ENCODE data around the gene NAALADL1.
"Not testable (repeated sequence)": the region's sequence is repeated elsewhere in the genome, so short reads cannot be mapped to it uniquely, and the experiment has no call there.

Gene NAALADL1

DNA sequence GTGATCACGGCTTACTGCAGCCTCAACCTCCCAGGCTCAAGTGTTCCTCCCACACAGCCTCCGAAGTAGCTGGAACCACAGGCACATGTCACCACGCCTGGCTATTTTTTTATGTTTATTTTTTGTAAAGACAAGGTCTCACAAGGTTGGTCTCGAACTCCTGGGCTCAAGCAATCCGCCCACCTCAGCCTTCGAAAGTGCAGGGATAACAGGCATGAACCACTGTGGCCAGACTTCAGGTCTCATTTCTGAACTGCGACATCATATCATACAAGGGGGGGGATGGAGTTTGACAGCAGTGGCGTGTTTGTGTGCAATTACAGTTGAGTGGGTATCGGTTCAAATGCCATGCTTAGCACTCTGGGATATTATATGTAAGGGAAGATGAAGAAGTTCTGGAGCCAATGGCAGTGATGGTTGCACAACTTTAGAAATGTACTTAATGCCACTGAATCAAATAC lies 6.9 kb downstream of the NAALADL1 start:
- no peak for DNase-seq (ENCODE audit: low read depth)

DNA sequence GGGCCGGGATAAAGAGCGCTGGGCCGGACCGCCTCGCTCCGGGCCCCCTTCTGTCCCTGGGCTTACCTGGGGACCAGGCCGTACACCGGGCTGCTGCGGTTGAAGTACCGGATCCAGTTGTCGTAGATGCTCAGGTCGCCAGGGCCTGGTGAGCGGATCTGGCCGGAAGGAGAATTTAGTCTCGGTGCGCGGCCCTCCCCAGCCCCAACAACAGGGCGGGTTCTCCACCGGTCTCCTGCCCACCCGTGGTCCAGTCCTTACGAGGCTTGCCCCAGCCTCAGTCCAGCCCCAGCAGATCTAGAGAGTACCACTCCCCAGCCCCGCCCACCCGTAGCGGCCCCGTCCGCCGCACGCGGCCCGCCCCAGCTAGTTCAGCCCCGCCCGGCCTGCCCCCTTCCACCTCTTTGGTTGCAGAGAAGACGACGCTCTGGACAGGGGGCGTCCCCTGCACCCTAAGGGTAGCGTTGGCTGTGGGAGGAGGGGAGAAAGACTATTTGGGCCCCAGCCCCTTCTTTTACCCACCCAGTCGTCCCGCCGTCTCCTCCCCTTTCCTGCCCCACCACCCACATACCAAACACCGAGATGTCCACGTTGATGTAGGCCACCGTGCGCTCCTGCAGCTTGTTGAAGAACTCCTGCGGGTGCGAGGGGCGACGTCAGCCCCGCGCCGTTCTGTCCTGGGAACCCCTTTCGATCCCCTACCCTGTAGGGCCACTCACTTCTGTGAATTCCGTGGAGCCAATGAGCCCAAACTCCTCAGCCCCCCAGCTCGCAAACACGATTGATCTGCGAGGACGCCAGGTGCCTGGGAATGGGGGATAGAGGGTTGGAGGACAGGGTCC lies 10.6 kb downstream of the NAALADL1 start:
- DNase-seq (ENCODE audit: low read depth) = no peak

DNA sequence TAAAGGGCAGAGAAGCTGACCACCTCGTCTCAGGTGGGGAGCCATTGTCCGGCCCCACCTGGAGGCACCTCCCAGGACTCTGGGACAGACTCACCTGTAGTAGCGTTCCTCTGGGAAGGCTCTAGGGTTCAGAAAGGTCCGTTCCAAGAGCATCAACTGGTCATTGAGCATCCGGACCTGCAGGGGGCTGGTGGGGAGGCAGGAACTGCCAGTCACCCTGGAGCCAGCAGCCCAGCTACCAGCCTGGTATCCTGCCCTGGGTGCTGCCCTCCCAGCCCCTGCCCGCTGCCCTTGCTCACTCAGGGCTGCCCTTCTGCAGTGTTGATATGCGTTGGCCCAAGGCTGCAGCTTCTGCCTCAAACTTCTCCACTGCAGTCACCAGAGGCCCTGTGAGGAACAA lies 12.6 kb downstream of the NAALADL1 start:
- DNase-seq (ENCODE audit: low read depth) = no peak

DNA sequence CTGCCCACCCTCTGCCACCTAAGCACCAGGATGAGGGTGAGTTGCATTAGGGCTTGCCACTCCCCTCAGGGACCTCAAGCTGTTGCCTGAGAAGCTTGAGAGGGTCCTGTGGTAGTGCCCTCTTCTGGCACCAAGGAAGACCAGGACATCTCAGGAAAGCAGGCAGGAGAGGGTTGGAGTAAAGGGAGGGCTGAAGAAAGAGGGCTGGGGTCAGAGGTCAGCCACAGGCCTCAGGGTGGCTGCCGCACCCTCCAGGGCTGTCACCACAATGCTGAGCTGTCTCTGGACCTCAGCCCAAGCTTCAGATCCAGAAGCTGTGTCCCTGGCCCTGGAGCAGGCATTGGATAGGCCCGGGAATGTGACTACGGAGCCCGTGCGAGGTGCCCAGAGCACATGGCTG lies 13.3 kb downstream of the NAALADL1 start:
- DNase-seq (ENCODE audit: low read depth) = no peak

DNA sequence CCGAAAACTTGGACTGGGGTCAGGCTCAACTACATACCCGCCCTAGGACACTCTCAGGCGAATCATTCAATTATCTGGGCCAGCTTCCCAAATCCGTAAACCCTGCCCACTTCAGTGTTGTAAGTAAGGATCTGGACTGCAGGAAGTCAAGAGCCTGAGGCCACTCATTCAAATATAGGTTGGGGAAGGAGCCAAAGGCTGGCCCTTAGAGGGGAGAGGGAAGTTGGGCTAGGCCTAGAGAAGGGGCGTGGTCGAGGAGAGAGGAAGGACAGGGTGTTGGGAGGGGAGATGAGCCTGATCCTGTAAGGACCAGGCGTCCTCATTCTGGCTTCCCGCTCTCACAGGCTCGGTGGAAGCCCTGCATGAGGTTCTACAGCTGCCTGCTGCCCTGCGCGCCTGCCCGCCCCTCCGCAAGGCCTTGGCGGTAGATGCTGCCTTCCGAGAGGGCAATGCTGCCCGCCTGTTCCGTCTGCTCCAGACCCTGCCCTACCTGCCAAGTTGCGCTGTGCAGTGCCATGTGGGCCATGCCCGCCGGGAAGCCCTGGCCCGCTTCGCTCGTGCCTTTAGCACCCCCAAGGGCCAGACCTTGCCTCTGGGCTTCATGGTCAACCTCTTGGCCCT lies 14.4 kb downstream of the NAALADL1 start:
- DNase-seq (ENCODE audit: low read depth) = no peak

DNA sequence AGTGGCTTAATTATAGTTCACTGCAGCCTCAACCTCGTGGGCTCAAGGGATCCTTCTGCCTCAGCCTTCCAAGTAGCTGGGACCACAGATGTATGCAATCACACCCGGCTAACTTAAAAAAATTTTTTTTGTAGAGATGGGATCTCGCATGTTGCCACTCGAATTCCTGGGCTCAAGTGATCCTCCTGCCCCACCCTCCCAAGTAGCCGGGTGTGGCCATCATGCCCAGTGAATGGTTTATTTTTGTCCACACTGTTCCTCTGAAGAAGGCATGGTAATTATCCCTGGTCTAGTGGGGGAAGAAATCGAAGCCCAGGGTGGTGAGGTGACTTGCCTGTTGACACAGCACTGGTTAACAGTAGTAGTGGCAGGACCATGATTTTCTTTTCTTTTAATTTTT lies 15.5 kb downstream of the NAALADL1 start:
- DNase-seq (ENCODE audit: low read depth) = no peak

DNA sequence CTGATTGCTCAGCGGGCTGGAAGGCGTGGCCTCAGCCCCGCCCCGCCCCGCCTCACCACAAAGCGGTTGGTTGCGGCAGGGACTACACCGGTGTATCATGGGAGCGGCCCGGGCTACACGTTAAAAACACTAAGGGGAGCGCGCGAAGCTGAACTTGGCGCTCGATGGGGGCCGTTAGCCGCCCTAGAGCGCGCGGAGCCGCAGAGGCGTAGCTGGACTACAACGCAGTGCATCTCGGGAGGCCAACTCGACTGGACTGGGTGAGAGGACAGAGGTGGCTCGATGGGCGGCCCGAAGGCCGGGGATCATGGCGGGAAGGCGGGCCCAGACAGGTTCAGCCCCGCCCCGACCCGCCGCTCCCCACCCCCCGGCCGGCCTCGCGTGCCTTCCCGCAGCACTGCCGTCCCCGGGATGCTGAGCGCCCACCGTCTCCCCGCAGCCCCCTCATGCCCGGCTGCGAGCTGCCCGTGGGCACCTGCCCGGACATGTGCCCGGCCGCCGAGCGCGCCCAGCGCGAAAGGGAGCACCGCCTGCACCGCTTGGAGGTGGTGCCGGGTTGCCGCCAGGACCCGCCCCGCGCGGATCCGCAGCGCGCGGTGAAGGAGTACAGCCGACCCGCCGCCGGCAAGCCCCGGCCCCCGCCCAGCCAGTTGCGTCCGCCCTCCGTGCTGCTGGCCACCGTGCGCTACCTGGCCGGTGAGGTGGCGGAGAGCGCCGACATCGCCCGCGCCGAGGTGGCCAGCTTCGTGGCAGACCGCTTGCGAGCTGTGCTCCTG lies 17.3 kb downstream of the NAALADL1 start, which contains the start of gene SAC3D1:
Gene SAC3D1 (plus strand): TSS at position 364 of the 776 bp plus-strand sequence. CDS start 83 bp downstream, at position 447.
- DNase-seq (ENCODE audit: low read depth) = peak; percentile 72

DNA sequence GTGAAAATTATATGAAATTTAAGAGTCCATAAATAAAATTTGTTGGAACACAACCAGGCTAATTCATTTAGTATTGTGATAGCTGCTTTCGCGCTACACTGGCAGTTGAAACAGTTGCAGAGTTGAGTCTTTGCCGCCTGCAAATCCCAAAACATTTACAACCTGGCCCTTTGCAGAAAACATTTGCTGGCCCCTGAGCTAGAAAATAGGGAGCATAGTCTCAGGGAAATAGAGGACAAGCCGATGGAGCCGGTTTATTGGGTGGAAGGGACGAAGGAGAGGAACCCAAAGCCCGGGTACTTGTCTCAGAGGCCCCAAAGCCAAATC lies 17.9 kb downstream of the NAALADL1 start:
- no peak for DNase-seq (ENCODE audit: low read depth)

DNA sequence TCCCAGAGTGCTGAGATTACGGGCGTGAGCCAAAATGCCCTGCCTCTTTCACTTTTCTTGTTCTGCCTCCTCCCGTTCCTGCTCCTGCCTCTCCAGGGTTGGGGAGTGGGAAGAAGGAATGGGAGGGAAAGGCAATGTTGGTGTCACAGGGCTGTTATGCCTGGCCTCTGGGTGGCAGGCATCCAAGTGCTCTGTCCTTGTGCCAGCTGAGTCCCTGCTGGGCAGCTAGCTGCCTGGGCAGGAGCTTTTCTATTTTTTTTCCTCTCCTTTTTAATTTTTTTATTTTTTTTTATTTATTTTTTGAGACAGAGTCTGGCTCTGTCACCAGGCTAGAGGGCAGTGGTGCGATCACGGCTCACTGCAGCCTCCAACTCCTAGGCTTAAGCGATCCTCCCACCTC lies 21.4 kb downstream of the NAALADL1 start:
- no peak for DNase-seq (ENCODE audit: low read depth)

DNA sequence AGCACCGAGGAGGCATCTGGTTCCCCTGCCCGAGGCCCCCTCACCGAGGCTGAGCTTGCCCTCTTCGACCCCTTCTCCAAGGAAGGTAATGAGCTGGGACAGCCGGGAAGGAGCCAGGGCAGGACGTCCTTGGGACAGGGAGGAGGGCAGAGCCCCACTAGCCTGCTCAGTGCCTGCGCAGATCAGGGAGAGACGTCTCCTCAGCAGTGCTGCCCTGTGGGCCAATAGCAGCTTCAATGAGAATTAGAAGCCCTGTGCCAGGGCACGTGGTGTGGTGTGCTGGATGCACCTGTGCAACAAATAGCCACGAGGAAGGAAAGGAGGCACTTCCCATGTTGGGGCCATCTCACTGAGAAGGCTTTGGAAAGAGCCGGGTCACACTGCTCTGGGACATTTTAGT lies 22.8 kb downstream of the NAALADL1 start:
- no peak for DNase-seq (ENCODE audit: low read depth)

DNA sequence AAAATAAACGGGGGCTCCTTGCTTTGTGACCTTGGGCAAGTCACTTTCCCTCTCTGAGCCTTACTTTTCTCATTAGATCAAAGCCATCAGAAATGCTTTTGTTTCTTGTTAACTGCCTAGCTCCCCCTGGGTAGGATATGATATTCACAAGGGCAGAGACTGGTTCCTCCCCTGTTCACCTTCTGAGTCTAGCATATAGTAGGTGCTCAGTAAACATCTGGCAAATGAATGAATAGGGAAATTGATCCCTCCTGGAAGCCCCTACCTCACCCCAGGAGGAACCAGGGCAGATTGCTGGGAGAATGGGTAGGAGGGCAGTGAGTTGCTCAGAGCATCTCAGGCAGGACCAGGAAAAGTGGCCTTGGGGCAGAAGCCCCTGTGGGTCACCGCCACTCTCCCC lies 23.9 kb downstream of the NAALADL1 start:
- no peak for DNase-seq (ENCODE audit: low read depth)

DNA sequence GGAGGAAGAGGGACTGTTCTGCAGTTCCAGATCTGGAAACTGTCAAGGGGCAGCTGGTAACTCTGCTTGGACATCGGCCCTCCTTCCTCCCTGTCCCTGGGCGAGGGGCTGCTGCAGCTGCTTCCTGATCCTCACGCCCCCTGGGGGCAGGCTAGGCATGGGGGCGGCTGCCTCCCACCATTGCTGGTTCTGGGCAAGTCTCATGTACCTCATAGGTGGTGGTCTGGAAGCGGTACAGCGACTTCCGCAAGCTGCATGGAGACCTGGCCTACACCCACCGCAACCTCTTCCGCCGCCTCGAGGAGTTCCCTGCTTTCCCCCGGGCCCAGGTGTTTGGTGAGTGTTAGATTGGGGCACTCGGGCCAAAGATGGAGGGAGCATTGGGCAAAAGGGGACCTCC lies 26.1 kb downstream of the NAALADL1 start:
- no peak for DNase-seq (ENCODE audit: low read depth)

DNA sequence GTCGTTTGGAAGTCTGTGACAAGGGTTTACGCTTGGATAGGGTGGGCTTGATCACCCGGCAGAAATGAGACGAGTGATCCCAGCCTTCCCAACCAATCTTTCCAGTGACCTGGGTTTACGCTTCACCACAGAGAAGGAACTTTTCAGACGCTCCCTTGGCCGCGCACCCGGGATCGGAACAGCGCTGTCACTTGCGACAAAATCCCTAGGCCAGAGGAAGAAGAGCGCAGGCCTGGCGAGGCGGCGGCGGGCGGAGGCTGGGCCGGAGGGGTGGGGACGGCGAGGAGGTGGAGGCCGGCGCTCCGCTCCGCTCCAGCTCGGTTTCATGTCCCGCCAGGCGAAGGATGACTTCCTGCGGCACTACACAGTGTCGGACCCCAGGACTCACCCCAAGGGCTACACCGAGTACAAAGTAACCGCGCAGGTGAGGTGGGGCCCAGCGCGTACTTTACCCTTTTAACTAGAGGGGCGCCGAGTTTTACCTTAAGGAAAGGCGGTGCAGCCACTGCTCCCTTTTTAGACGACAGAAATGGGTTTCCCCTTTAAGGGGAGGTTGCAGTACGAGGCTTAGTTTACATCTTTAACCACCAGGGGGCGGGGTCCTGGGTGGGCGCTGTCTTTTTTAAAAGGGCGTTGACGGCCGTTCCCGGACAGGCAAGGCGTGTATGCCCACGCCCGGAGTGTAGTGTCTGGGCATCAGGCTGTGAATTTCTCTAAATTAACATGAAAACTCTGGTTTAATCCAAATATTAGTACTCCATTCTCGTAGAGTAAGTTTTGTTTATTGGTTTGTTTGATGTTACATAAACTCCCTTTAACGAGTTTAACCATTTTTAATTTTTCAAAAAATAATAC lies 30.9 kb downstream of the NAALADL1 start, which contains the start of gene SNX15:
Gene SNX15 (plus strand): TSS at position 227 of the 855 bp plus-strand sequence. CDS start 99 bp downstream, at position 326.
- DNase-seq (ENCODE audit: low read depth) = peak; percentile 84

DNA sequence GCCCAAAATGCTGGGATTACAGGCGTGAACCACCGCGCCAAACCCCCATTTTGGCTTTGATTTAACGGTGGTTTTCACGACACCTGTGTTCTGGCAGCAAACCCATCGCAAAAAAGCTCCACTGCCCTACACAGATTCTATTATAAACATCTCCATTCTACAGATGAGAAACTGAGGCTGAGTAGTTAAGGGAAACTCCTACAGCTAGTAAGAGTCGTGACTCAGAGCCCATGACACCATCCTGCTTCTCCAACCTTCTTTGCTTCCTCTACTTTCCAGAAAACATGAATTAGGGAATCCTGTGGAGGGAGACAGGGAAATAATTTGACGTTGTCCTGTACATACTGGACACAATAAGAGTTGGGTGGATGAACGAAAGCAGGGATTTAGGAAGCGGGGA lies 31.5 kb downstream of the NAALADL1 start:
- no peak for DNase-seq (ENCODE audit: low read depth)

DNA sequence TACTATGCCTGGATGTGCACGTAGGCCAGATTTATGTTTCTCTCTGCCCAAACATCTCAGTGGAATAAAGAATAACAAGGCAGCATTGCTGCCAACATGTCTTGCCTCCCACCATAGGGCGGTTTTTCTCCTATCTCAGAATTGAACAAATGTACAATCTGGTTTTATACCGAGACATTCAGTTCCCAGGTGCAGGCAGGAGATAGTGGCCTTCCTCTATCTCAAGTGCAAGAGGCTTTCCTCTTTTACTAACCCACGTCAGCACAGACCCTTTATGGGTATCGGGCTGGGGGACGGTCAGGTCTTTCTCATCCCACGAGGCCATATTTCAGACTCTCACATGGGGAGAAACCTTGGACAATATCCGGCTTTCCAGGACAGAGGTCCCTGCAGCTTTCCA lies 34.9 kb downstream of the NAALADL1 start:
- not testable (repeated sequence) for DNase-seq (ENCODE audit: low read depth)

DNA sequence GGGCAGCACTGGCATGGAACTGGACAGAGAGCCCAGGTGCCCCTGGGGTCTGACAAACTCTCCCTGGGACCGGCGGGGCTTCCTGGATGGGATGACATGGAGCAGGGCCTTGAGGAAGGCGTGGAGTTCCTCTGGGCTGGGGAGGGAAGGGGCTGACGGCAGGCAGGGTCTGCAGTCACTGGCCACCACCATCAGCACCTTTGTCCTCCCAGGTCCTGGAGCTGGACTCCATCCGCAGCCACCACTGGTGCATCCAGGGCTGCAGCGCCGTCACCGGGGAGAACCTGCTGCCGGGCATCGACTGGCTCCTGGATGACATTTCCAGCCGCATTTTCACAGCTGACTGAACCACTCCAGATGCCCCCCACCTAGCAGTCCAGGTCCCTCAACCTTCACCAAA lies 36.8 kb downstream of the NAALADL1 start:
- no peak for DNase-seq (ENCODE audit: low read depth)

DNA sequence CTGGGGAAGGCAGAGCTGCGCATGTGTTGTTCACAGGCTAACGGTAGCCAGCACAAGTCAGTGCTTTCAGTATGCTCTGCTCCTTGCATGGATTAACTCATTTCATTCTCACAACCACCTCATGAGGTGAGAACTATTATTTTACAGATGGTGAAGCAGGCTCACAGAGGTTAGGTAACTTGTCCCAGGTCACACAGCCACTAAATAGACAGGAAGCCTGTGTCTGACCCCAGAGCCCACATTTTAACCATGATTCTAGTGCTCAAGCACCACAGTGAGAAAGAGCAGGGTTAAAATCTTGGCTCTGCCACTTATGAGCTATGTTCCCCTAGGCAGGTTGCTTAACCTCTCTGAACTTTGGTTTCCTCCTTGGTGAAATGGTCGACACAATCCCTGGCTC lies 37.4 kb downstream of the NAALADL1 start:
- DNase-seq (ENCODE audit: low read depth) = no peak

DNA sequence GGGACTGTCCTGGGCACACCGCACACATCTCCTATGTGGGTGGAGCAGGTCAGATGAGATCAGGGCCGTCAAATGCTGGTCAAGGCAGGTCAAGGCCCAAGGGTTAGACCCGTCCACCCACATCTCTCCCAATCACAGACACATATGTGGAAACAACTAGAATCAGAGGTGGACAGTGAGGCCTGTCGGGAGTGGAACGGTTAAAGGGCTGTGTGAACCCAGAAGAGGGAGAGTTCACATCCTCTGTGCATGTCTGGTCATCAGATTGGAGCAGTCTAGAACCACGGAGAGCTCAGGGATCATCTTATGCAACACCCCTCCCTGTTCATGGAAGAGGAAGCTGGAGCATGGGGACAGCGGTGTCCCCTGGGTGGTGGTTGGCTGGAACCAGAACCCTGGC lies 38.5 kb downstream of the NAALADL1 start:
- DNase-seq (ENCODE audit: low read depth) = no peak

DNA sequence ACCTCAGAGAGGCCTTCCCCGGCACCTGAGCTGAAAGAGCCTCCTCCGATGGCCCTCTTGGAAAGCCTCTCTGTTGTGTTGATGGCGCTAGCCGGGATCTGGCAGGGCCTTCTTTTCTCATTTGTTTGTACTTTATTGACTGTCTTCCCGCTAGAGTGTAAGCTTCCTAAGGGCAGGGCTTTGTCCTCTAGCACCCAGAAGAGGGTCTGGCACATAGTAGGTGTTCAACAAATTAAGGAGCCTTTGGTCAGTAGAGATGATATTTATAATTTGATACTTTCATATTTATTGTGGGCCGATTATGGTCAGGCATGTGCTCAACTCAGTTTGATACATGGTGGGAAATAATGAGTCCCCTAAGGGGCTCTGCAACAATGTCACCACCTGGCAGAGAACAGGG lies 40.4 kb downstream of the NAALADL1 start:
- no peak for DNase-seq (ENCODE audit: low read depth)

DNA sequence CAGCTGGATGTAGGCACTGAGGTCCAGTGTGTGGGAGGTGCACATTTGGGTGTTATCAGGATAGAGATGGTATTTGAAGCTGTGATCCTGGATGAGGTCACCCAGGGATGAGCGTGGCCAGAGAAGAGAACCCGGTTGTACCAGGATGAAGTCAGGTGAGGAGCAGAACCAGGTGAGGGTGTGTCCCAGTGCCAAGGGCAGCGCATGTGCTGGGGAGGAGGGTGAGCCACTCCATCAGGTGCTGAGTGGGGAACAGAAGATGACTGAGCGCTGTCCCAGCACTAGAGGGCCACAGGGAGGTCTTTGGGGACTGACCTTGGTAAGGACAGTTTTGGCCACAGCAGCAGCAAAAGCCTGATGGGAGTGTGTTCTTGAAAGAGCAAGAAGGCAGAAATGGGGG lies 41.6 kb downstream of the NAALADL1 start:
- DNase-seq (ENCODE audit: low read depth) = no peak

DNA sequence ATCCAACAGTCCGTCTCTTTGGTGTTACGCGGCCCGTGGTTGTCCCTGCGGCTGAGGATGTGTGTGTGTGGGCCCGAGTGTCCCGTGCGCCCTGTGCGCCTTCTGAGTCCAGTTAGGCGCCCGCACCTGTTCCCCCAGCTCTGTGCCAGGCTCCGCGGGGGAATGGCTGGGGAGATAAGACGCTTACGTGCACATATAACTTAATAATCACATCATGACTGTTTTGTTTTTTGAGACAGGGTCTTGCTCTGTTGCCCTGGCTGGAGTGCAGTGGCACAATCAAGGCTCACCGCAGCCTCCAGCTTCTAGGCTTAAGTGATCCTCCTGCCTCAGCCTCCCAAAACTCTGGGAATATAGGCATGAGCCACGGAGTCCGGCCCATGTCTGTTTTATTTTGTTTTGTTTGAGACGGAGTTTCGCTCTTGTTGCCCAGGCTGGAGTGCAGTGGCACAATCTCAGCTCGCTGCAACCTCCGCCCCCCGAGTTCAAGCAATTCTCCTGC lies 43.6 kb downstream of the NAALADL1 start:
- DNase-seq (ENCODE audit: low read depth) = no peak

All from stimulated activated CD8-positive, alpha-beta memory T cell treated with anti-CD3 and anti-CD28 coated beads, Interleukin-12 subunit alpha, Interleukin-12 subunit beta, amount 100 ng/mL, for 1 hour (primary cell).